ENCODE data around the gene TAX1BP1.

GRCh38 chr7:27825891-27826290 lies 85.9 kb downstream of the TAX1BP1 start:
- no peak for TF ChIP-seq POLR2A (IDR thresholded peaks at IDR 0.05)
- TF ChIP-seq, protein P1, sequence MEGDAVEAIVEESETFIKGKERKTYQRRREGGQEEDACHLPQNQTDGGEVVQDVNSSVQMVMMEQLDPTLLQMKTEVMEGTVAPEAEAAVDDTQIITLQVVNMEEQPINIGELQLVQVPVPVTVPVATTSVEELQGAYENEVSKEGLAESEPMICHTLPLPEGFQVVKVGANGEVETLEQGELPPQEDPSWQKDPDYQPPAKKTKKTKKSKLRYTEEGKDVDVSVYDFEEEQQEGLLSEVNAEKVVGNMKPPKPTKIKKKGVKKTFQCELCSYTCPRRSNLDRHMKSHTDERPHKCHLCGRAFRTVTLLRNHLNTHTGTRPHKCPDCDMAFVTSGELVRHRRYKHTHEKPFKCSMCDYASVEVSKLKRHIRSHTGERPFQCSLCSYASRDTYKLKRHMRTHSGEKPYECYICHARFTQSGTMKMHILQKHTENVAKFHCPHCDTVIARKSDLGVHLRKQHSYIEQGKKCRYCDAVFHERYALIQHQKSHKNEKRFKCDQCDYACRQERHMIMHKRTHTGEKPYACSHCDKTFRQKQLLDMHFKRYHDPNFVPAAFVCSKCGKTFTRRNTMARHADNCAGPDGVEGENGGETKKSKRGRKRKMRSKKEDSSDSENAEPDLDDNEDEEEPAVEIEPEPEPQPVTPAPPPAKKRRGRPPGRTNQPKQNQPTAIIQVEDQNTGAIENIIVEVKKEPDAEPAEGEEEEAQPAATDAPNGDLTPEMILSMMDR (IDR thresholded peaks at IDR 0.05): no peak
